ENCODE results near the gene TMEM272.
A peak's percentile ranks its signal among the peaks of the same experiment; 100 is the strongest.

Gene TMEM272

GRCh38 chr13:51811046-51811445, 33.9 kb downstream of the TMEM272 start:
- Histone ChIP-seq H3K27ac (no peak overlapping the region), H3K9ac (ENCODE audit: insufficient read length) (no peak overlapping the region), H3K9me3 (ENCODE audit: low read depth, low read length) (no peaks in the 10 kb centered on the region), H3K4me3 (no peak overlapping the region), H3K36me3 (ENCODE audit: insufficient read depth, low read length) (no peaks in the 10 kb centered on the region)
- no peak for TF ChIP-seq POLR2AphosphoS5 (IDR thresholded peaks at IDR 0.05; ENCODE audit: borderline replicate concordance, low read depth, low read length)
- TF ChIP-seq FOXP2 (optimal IDR thresholded peaks at IDR 0.05; ENCODE audit: control extremely low read depth, extremely low read length, insufficient read depth): no peak
- no peak for DNase-seq (ENCODE audit: low read depth, low spot score)

GRCh38 chr13:51808811-51809210, 36.2 kb downstream of the TMEM272 start:
- no peak for DNase-seq (ENCODE audit: low read depth, low spot score)
- H3K4me3 ChIP-seq: no peak overlapping the region
- no peaks in the 10 kb centered on the region for H3K9me3 ChIP-seq (ENCODE audit: low read depth, low read length)
- no peak overlapping the region for H3K27ac ChIP-seq
- H3K36me3 ChIP-seq (ENCODE audit: insufficient read depth, low read length): no peaks in the 10 kb centered on the region
- H3K9ac ChIP-seq (ENCODE audit: insufficient read length): no peak overlapping the region
- TF ChIP-seq EZH2 (IDR thresholded peaks at IDR 0.05): no peak
- no peak for TF ChIP-seq FOXP2 (optimal IDR thresholded peaks at IDR 0.05; ENCODE audit: control extremely low read depth, extremely low read length, insufficient read depth)
- no peak for TF ChIP-seq POLR2AphosphoS5 (IDR thresholded peaks at IDR 0.05; ENCODE audit: borderline replicate concordance, low read depth, low read length)

GRCh38 chr13:51807041-51807440, 37.9 kb downstream of the TMEM272 start:
- Histone ChIP-seq H3K4me3 (no peak overlapping the region), H3K27ac (no peak overlapping the region), H3K9me3 (ENCODE audit: low read depth, low read length) (no peaks in the 10 kb centered on the region), H3K36me3 (ENCODE audit: insufficient read depth, low read length) (no peaks in the 10 kb centered on the region), H3K9ac (ENCODE audit: insufficient read length) (no peak overlapping the region)
- no peak for TF ChIP-seq FOXP2 (optimal IDR thresholded peaks at IDR 0.05; ENCODE audit: control extremely low read depth, extremely low read length, insufficient read depth)
- no peak for TF ChIP-seq POLR2AphosphoS5 (IDR thresholded peaks at IDR 0.05; ENCODE audit: borderline replicate concordance, low read depth, low read length)
- TF ChIP-seq EZH2 (IDR thresholded peaks at IDR 0.05): no peak
- no peak for DNase-seq (ENCODE audit: low read depth, low spot score)

- DNase-seq (ENCODE audit: low read depth, low spot score): no peak
- Histone ChIP-seq H3K9ac (ENCODE audit: insufficient read length) (no peak overlapping the region), H3K36me3 (ENCODE audit: insufficient read depth, low read length) (no peaks in the 10 kb centered on the region), H3K4me3 (no peak overlapping the region), H3K9me3 (ENCODE audit: low read depth, low read length) (no peaks in the 10 kb centered on the region), H3K27ac (no peak overlapping the region)
- TF ChIP-seq EZH2 (IDR thresholded peaks at IDR 0.05): no peak
- TF ChIP-seq FOXP2 (optimal IDR thresholded peaks at IDR 0.05; ENCODE audit: control extremely low read depth, extremely low read length, insufficient read depth): no peak
- no peak for TF ChIP-seq POLR2AphosphoS5 (IDR thresholded peaks at IDR 0.05; ENCODE audit: borderline replicate concordance, low read depth, low read length)
These were observed 38.4 kb downstream of the TMEM272 start for GRCh38 chr13:51806566-51806965.

- Histone ChIP-seq H3K27ac (no peak overlapping the region), H3K4me3 (no peak overlapping the region), H3K9ac (ENCODE audit: insufficient read length) (no peak overlapping the region), H3K36me3 (ENCODE audit: insufficient read depth, low read length) (no peaks in the 10 kb centered on the region), H3K9me3 (ENCODE audit: low read depth, low read length) (no peaks in the 10 kb centered on the region)
- DNase-seq (ENCODE audit: low read depth, low spot score): no peak
- TF ChIP-seq POLR2AphosphoS5 (IDR thresholded peaks at IDR 0.05; ENCODE audit: borderline replicate concordance, low read depth, low read length) (no peak), EZH2 (IDR thresholded peaks at IDR 0.05) (no peak), FOXP2 (optimal IDR thresholded peaks at IDR 0.05; ENCODE audit: control extremely low read depth, extremely low read length, insufficient read depth) (no peak)
These were observed 39.1 kb downstream of the TMEM272 start for GRCh38 chr13:51805925-51806324.

- Histone ChIP-seq H3K27ac (peak overlapping the region; percentile 95), H3K9ac (ENCODE audit: insufficient read length) (peak overlapping the region; percentile 96)
- no peak for TF ChIP-seq EZH2 (IDR thresholded peaks at IDR 0.05)
- TF ChIP-seq FOXP2 (optimal IDR thresholded peaks at IDR 0.05; ENCODE audit: control extremely low read depth, extremely low read length, insufficient read depth): no peak
- no peak for TF ChIP-seq POLR2AphosphoS5 (IDR thresholded peaks at IDR 0.05; ENCODE audit: borderline replicate concordance, low read depth, low read length)
These were observed 39.7 kb downstream of the TMEM272 start for GRCh38 chr13:51805313-51805712.

GRCh38 chr13:51804295-51805172, 40.4 kb downstream of the TMEM272 start:
- Histone ChIP-seq H3K4me3 (peak overlapping the region; percentile 83), H3K36me3 (ENCODE audit: insufficient read depth, low read length) (no peaks in the 10 kb centered on the region), H3K27ac (peak overlapping the region; percentile 95), H3K9ac (ENCODE audit: insufficient read length) (peak overlapping the region; percentile 96), H3K9me3 (ENCODE audit: low read depth, low read length) (no peaks in the 10 kb centered on the region)
- DNase-seq (ENCODE audit: low read depth, low spot score): no peak
- TF ChIP-seq FOXP2 (optimal IDR thresholded peaks at IDR 0.05; ENCODE audit: control extremely low read depth, extremely low read length, insufficient read depth) (no peak), EZH2 (IDR thresholded peaks at IDR 0.05) (no peak), POLR2AphosphoS5 (IDR thresholded peaks at IDR 0.05; ENCODE audit: borderline replicate concordance, low read depth, low read length) (no peak)

More at GRCh38 chr13:51805313-51805712, 39.7 kb downstream of the TMEM272 start:
- Histone ChIP-seq H3K9me3 (ENCODE audit: low read depth, low read length) (no peaks in the 10 kb centered on the region), H3K36me3 (ENCODE audit: insufficient read depth, low read length) (no peaks in the 10 kb centered on the region), H3K4me3 (peak overlapping the region; percentile 83)
- no peak for DNase-seq (ENCODE audit: low read depth, low spot score)

GRCh38 chr13:51803422-51804294, 41.3 kb downstream of the TMEM272 start, which contains the start of gene DHRS12:
TSS of gene DHRS12 (minus strand) at chr13:51804163. CDS start at chr13:51799659, 4,504 bp downstream.
- Histone ChIP-seq H3K9me3 (ENCODE audit: low read depth, low read length) (no peaks in the 10 kb centered on the region), H3K27ac (peak within 1 kb of the TSS; percentile 95)
- TF ChIP-seq POLR2AphosphoS5 (IDR thresholded peaks at IDR 0.05; ENCODE audit: borderline replicate concordance, low read depth, low read length) (peak; percentile 80), EZH2 (IDR thresholded peaks at IDR 0.05) (no peak), FOXP2 (optimal IDR thresholded peaks at IDR 0.05; ENCODE audit: control extremely low read depth, extremely low read length, insufficient read depth) (no peak)

More at GRCh38 chr13:51803422-51804294, 41.3 kb downstream of the TMEM272 start, which contains the start of gene DHRS12:
- H3K9ac ChIP-seq (ENCODE audit: insufficient read length): peak within 1 kb of the TSS; percentile 96
- peak within 1 kb of the TSS; percentile 83 for H3K4me3 ChIP-seq
- DNase-seq (ENCODE audit: low read depth, low spot score): no peak
- H3K36me3 ChIP-seq (ENCODE audit: insufficient read depth, low read length): no peaks in the 10 kb centered on the region

All from SK-N-MC (cell line).